Large intestine (tissue), 3 donors: ENCODE results near the gene CPNE2. TPM values are rescaled to one million over a fixed set of nuclear protein-coding genes. Genes with fewer than 3 reads are reported as not detected.

ENCODE experiments used
- DNase-seq, 2 donors: peaks; one replicate each; pipeline versions ENCODE4 v3.0.0 to v3.0.0-alpha.2; 2013
- H3K27ac ChIP-seq: one replicate; pipeline ENCODE4 v1.5.1; 2013; ENCODE audit warnings: low read length
- H3K27me3 ChIP-seq: 2 replicates; pipeline ENCODE4 v1.6.1; 2013; ENCODE audit warnings: low read length; ENCODE audit not compliant: control insufficient read depth, insufficient read depth
- H3K36me3 ChIP-seq: 2 replicates; pipeline ENCODE4 v1.6.1; 2013; ENCODE audit warnings: low read length; ENCODE audit not compliant: control insufficient read depth, insufficient read depth
- H3K4me1 ChIP-seq: one replicate; pipeline ENCODE4 v1.6.1; 2013; ENCODE audit warnings: low read length; ENCODE audit not compliant: control insufficient read depth, insufficient read depth
- H3K4me3 ChIP-seq: one replicate; pipeline ENCODE4 v1.5.1; 2013; ENCODE audit warnings: low read length
- H3K9me3 ChIP-seq: one replicate; pipeline ENCODE4 v1.6.1; 2013; ENCODE audit warnings: mild to moderate bottlenecking, low read depth, low read length, moderate library complexity; ENCODE audit not compliant: control insufficient read depth
- WGBS: methylation state at CpG from one replicate; pipeline ENCODE4 v1.1.5; 2013; ENCODE audit warnings: low lambda C conversion rate; ENCODE audit not compliant: insufficient coverage; 5-methylcytosine and 5-hydroxymethylcytosine counted together
- polyA plus RNA-seq: library from polyadenylated mRNA; unstranded; fragments of 120-200 nt; gene quantifications from one replicate; pipeline ENCODE4 v1.2.1, GENCODE V29; 2013

CPNE2 gene
- polyA plus RNA-seq, 1 donor, result 22.6 TPM

DNA sequence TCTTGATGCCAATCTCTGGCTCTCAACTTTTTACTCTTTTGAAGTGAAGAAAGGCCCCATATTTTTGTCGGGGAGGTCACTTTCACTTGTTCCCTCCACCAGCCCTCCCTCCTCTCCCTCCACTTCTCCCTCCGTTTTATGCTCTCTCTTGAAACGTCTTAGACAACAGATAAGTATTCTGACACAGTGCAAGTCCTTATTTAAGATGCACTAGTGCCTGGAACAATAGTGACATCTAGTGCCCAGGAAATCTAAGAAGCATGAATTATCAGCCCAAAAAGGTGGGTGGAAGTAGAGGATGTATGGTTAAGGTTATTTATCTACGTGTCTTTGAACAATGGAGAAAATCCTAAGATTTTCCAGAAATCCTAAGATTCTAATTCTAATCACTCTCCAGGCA, 75.6 kb downstream of the CPNE2 start:
- H3K27me3 ChIP-seq, result no peaks in the 10 kb centered on the region
- H3K4me3 ChIP-seq, result no peak overlapping the region
- peaks cover 60% of the 10 kb centered on the region for H3K36me3 ChIP-seq
- no peak overlapping the region for H3K27ac ChIP-seq
- WGBS, result 4% methylated on average over 3 of the region's 4 CpGs
- H3K4me1 ChIP-seq, result peaks cover 4% of the 10 kb centered on the region
- H3K9me3 ChIP-seq, result no peaks in the 10 kb centered on the region
- DNase-seq, result peak; percentile 43 to 59

DNA sequence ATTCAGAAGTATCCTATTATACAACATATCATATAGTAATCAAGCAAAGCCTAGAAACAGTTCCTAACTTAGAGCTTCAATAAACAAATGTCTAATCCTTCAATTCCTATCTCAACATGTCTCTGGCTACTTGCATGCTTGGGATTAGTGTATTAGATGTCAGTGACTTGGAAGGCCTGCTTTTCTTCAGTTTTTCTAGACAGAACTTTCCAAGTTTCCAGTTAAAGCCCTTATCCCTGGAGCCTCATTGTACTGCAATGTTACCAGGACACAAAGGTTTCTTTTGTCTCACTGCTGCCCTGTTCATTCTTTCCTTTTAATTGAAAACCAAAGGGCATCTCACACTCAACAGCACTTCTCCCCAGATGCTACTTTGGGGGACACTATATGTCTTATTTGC, 76.9 kb downstream of the CPNE2 start:
- H3K4me1 ChIP-seq, result peaks cover 6% of the 10 kb centered on the region
- DNase-seq, result no peak
- H3K4me3 ChIP-seq, result no peak overlapping the region
- H3K27ac ChIP-seq, result no peak overlapping the region
- H3K36me3 ChIP-seq, result peaks cover 52% of the 10 kb centered on the region
- H3K27me3 ChIP-seq, result no peaks in the 10 kb centered on the region
- no peaks in the 10 kb centered on the region for H3K9me3 ChIP-seq

DNA sequence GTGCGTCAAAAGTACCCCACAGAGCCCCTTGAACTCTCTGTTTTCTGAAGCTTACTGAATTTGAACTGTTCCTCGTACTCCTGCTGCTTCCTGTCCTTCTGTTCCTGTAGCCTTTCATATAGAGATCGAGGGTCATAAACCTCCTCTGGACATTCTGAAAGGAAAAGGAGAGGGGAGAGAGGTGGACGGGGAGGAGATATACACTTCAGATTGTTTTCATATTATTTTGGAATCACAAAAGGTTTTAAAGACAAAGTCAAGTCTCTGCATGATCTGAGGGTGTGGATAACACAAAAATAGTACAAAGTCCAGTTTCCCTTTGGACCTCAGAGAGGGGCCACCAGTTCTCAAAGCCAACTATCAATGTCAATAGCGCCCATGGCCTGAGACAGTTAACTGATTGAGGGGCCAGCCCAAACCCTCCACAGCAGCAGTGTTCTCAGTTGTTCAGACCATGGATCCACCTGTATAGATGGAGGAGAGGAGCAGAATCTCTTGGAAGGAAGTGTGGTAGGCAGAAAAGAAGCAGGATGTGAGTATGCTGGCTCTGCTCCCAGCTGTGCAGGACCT, 80.4 kb downstream of the CPNE2 start:
- Histone ChIP-seq H3K4me1 (peaks cover 6% of the 10 kb centered on the region), H3K36me3 (peaks cover 31% of the 10 kb centered on the region), H3K27me3 (no peaks in the 10 kb centered on the region), H3K9me3 (no peaks in the 10 kb centered on the region), H3K27ac (no peak overlapping the region), H3K4me3 (no peak overlapping the region)
- DNase-seq, result peak in 1 of 2 donors; percentile 10
- 44% methylated on average over 3 of the region's 5 CpGs for WGBS

DNA sequence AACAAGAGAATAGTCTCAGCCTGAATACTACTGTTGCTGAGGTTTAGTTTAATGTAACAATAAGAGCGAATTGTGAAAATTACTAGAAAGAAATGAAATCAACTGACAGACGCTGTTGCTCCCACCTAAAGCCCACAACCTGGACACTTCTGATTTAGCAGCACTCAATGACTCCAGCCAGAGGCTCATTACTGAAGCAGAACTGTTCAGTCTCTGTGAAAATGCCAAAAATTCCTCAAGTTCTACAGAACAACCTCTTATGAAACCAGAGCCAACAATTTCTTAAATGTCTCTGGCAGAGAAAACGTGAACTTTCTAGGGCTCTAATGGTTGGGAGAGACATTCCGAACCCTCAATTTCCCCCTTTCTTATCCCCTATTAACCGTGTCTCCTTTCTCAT, 83.5 kb downstream of the CPNE2 start:
- 91% methylated on average over 1 of the region's 5 CpGs for WGBS
- no peaks in the 10 kb centered on the region for H3K27me3 ChIP-seq
- H3K4me3 ChIP-seq, result no peak overlapping the region
- peaks cover 22% of the 10 kb centered on the region for H3K36me3 ChIP-seq
- no peak overlapping the region for H3K27ac ChIP-seq
- no peaks in the 10 kb centered on the region for H3K9me3 ChIP-seq
- H3K4me1 ChIP-seq, result peaks cover 6% of the 10 kb centered on the region
- no peak for DNase-seq

DNA sequence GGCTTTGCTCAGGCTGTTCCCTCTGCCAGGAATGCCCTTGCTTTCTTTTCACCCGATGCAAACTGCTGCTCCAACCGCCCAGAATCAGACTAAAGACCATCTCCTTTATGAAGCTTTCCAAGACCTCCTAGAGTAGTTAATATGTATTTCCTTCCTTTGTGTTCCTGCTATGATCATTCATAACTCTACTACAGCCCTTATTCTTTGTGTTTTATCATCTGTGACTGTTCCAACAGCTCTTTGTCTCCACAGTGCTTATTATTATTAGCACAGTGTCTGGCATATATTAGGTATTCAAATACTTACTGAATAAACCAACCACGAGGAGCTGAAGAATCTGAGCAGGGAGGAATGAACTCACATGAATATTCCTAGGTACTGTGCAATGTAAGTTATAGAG, 85.8 kb downstream of the CPNE2 start:
- H3K4me1 ChIP-seq, result no peaks in the 10 kb centered on the region
- no peaks in the 10 kb centered on the region for H3K27me3 ChIP-seq
- H3K4me3 ChIP-seq, result no peak overlapping the region
- no peak overlapping the region for H3K27ac ChIP-seq
- 84% methylated on average over 2 of the region's 3 CpGs for WGBS
- H3K36me3 ChIP-seq, result peaks cover under 1% of the 10 kb centered on the region
- no peak for DNase-seq
- no peaks in the 10 kb centered on the region for H3K9me3 ChIP-seq

DNA sequence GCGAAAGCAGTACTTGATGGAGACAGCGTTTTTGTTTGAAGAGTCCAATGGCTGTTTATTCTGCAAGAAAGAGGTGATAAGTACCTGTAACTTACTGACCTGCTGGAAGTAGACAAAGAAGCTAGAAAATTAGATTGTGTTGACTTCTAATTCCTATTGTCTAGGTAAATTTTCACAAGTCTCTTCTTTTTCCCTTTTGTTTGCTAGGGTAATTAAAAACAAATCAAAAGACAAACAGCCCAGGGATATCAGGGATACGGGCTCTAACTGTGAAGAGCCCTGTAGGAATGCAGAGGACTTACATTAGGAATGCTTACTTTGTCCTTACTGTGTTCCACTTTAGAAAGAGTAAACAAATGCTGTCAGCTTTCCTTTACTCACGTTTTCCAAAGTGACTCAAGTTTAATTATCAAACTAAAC, 86.4 kb downstream of the CPNE2 start:
- WGBS, result 38% methylated on average over 3 of the region's 4 CpGs
- no peak for DNase-seq
- Histone ChIP-seq H3K27me3 (no peaks in the 10 kb centered on the region), H3K27ac (no peak overlapping the region), H3K36me3 (no peaks in the 10 kb centered on the region), H3K4me1 (no peaks in the 10 kb centered on the region), H3K9me3 (no peaks in the 10 kb centered on the region), H3K4me3 (no peak overlapping the region)

DNA sequence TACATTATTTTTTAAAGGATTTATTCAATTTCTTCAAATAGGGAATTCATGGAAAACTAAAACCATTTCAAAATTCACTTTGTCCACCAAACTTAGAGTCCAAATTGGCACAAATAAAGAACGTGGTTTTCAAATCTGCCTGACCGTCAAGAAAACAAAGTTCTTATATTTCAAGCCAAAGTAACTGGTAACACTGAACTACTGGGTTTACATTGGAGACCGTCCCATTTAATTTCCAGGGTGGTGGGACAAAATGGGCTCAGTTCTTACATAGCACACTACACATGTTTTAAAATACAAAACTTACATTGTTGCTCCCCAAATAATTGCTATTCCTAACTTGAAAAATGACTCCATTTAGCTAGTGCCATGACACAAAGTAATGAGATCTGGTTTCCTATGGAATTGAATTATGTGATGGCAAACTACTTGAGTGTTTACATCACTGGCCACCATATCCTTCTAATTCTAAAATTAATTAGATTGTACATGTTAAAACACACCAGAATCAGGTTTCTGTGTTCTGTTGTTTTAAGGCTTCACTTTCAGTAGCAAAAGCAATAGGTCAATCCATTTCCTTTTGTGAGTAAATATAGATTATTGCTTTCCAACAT, 86.9 kb downstream of the CPNE2 start:
- H3K27ac ChIP-seq, result no peak overlapping the region

DNA sequence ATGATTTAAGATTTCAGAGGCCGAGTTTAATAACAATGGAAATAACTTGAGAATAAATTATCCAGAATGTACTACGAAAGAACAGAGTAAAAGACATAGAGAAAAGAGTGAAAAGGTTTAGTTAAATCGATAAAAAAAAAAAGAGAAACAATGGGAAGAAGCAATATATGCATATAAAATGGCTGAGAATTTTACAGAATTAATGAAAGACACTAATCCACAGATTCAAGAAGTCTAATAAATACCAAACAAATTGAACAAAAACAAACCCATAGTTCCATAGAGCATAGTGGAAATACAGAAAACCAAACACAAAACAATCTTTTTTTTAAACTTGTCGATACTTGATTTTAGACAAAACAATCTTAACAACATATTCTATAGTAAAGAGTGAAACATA, 91.7 kb downstream of the CPNE2 start:
- Histone ChIP-seq H3K36me3 (no peaks in the 10 kb centered on the region), H3K9me3 (no peaks in the 10 kb centered on the region), H3K27ac (no peak overlapping the region), H3K4me3 (no peak overlapping the region), H3K4me1 (peaks cover 5% of the 10 kb centered on the region), H3K27me3 (no peaks in the 10 kb centered on the region)
- DNase-seq, result no peak
- WGBS, result 98% methylated on average over 4 of the region's 4 CpGs

More for the DNA sequence above, 86.9 kb downstream of the CPNE2 start:
- Histone ChIP-seq H3K9me3 (no peaks in the 10 kb centered on the region), H3K4me1 (no peaks in the 10 kb centered on the region), H3K4me3 (no peak overlapping the region), H3K36me3 (no peaks in the 10 kb centered on the region), H3K27me3 (no peaks in the 10 kb centered on the region)
- WGBS, result no CpG with 5 or more reads among the region's 3 CpGs
- DNase-seq, result no peak

DNA sequence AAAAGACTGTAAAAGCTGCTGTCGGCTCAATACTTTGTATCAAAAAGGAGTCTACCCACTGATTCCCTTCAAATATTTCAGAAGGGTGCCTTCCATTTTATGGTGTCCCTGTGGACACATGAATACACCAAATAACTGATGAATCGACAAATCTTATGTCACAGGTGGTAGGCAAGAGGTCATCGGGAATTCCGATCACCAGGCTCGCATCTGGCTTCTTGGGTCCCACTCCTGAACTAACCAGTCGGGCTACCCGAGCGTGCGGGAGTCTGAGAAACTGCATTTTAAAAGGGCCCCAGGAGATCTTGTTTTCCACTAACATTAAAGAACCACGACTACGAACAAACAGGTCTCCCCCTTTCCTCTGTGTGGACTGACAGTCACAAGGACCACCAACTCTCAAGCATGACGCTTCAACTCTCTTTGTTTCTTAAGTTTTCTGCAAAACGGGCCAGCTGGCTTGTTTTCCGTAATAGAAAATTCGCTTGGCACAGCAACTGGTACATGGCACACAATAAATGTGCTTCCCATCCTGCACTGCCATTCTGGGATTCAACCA, 92.6 kb downstream of the CPNE2 start:
- peak in 1 of 2 donors; percentile 8 for DNase-seq
- peak overlapping the region; percentile 89 for H3K4me3 ChIP-seq
- WGBS, result 25% methylated on average over 4 of the region's 15 CpGs

DNA sequence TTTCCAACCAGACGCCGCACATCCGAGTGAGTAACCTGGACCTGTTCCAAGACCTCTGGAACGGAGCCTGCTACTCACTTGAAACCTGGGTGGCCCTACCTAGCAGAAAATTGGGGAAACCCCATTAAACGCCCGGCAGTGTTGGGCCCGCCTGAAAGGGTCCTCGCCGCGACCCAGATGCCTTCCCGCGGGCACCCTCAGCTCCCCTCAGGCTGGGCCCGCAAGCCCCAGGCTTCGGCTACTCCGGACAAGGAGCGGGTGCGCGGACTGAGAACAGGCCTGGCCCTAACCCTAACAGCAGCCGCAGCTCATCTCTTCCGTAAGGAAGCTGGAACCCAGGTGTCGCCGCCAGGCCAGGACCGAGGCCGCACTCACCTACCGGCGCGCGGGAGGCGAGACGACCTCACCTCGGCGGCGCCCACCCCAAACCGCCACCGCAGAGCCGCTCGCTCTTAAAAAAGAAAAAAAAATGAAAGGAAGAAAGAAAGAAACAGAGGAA, 93.1 kb downstream of the CPNE2 start:
- WGBS, result 0% methylated on average over 15 of the region's 37 CpGs
- no peaks in the 10 kb centered on the region for H3K27me3 ChIP-seq
- H3K4me1 ChIP-seq, result peaks cover 9% of the 10 kb centered on the region
- H3K4me3 ChIP-seq, result peak overlapping the region; percentile 89
- H3K27ac ChIP-seq, result peak overlapping the region; percentile 83
- no peaks in the 10 kb centered on the region for H3K9me3 ChIP-seq
- H3K36me3 ChIP-seq, result peaks cover 3% of the 10 kb centered on the region
- peak; percentile 39 to 56 for DNase-seq

More for the DNA sequence above, 92.6 kb downstream of the CPNE2 start:
- Histone ChIP-seq H3K9me3 (no peaks in the 10 kb centered on the region), H3K27ac (peak overlapping the region; percentile 83), H3K36me3 (peaks cover 3% of the 10 kb centered on the region), H3K27me3 (no peaks in the 10 kb centered on the region), H3K4me1 (peaks cover 9% of the 10 kb centered on the region)
